Kidney epithelial cell (primary cell): Measurements from ENCODE around the gene LEMD1. TPM values are rescaled to one million over a fixed set of nuclear protein-coding genes. Genes with fewer than 3 reads are reported as not detected.

Source experiments
- DNase-seq: peaks from one replicate; pipeline ENCODE4 v3.0.0-alpha.2; 2010; ENCODE audit warnings: low read depth
- H3K27me3 ChIP-seq: 2 replicates; pipeline ENCODE4 v1.6.0; 2011; ENCODE audit warnings: low read length; ENCODE audit not compliant: control insufficient read depth, insufficient read depth
- H3K36me3 ChIP-seq: 2 replicates; pipeline ENCODE4 v1.5.1; 2011; ENCODE audit warnings: low read length; ENCODE audit not compliant: control insufficient read depth, insufficient read depth
- H3K4me3 ChIP-seq: 2 replicates; pipeline ENCODE4 v1.5.1; 2011; ENCODE audit warnings: low read depth, mild to moderate bottlenecking, control low read depth, low read length
- CTCF ChIP-seq: IDR thresholded peaks from 2 replicates; pipeline ENCODE4 v1.5.1; 2011; ENCODE audit warnings: mild to moderate bottlenecking, moderate library complexity, low read length, control low read depth, inconsistent platforms; ENCODE audit not compliant: insufficient read depth, poor library complexity, severe bottlenecking
- total RNA-seq: library from RNA; depleted of rRNA; stranded (reverse); fragments of >200 nt; gene quantifications from 2 replicates; pipeline ENCODE4 v1.2.3, GENCODE V29; 2015

LEMD1 gene
- total RNA-seq, 1 donor from 2014 or later, result 5.1 TPM

DNA sequence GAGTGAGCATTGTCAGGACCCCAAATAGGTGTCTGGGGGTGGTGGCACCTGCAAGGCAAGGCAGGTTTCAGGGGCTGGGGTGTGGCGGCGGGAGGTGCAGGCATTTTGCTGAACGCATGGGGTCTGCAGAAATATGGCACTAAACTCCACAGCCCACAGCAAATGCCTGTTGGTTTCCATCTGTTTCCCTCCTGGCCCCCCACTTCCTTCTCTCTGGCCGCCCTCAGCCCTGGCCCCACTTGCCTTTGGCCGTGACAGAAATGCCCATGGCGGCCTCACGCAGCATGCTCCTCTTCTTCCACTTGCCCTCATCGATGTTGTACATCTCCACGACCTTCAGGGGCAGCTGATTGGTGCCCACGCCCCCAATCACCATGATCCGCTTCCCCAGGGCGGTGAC lies 78.9 kb downstream of the LEMD1 start:
- no peaks in the 10 kb centered on the region for H3K36me3 ChIP-seq
- DNase-seq, result no peak
- H3K27me3 ChIP-seq, result peaks cover 21% of the 10 kb centered on the region
- H3K4me3 ChIP-seq, result no peak overlapping the region
- TF ChIP-seq CTCF, result no peak

GRCh38 chr1:205340676-205341075 lies 81.2 kb downstream of the LEMD1 start:
- no peak for DNase-seq
- no peak overlapping the region for H3K4me3 ChIP-seq
- no peaks in the 10 kb centered on the region for H3K36me3 ChIP-seq
- no peak for TF ChIP-seq CTCF
- peaks cover 25% of the 10 kb centered on the region for H3K27me3 ChIP-seq

GRCh38 chr1:205339717-205340116 lies 82.1 kb downstream of the LEMD1 start:
- DNase-seq, result no peak
- Histone ChIP-seq H3K4me3 (no peak overlapping the region), H3K27me3 (peaks cover 22% of the 10 kb centered on the region), H3K36me3 (no peaks in the 10 kb centered on the region)
- TF ChIP-seq CTCF, result no peak

DNA sequence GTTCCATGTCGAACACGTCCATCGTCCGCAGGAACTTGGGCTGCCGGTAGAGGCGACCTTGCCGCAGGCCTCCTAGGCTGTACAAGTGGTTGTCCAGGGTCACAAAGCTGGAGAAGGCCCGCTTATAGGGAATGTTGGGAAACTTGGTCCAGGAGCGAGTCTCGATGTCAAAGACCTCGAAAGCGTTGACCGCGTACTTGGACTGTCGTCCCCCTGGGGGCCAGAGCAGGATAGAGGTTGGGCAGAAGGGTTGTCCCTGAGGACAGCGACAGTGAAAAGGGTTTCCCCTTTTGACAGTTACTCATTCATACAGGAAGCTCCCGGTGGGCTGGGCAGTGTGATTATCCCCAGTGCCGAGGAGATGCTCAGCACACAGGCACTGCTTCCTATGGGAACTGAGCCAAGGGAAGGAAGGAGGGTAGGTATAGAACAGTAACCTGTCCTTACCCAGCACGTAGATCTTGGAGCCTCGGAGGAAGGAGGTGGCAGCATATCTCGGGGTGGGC lies 82.6 kb downstream of the LEMD1 start:
- Histone ChIP-seq H3K27me3 (peaks cover 20% of the 10 kb centered on the region), H3K4me3 (no peak overlapping the region), H3K36me3 (no peaks in the 10 kb centered on the region)
- TF ChIP-seq CTCF, result no peak
- DNase-seq, result no peak

DNA sequence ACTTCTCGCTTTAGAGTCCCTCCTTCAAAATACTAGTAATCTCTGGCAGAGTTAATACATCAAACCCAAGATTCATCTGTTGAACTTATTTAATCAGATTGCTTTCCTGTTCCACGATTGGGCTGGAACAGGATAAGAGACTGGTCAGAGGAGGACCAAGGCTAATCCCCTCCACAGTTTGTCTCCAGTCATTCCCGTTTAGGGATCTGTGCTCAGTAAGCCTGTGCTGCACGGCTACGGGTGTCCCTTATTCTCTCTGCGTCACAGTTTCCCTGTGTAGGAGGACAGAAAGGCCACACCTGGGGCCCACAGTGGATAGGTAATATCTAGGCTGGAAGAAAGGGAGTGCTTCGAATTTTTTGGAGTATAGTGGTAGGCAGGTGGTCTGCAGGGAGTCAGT lies 83.8 kb downstream of the LEMD1 start:
- no peak for DNase-seq
- H3K4me3 ChIP-seq, result no peak overlapping the region
- no peaks in the 10 kb centered on the region for H3K36me3 ChIP-seq
- H3K27me3 ChIP-seq, result peaks cover 8% of the 10 kb centered on the region
- TF ChIP-seq CTCF, result no peak

DNA sequence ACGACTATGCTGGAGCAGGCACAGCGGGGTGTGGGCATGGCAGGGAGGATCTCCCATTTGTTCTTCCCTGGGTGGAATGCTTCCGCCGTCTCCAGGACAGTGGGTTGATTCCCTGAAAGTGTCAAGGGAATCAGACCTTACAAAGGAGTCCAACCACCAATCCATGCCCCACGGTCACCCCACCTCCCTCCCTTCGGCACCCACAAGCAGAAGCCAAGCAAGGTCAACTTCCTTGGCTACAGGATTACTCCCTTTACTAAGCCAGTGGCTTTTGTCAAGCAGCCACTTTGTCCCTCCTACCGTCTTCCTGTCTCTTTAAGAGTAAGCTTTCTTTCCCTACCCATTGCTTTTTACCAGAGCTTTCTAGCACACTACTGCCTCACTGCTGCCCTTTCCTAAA lies 84.4 kb downstream of the LEMD1 start:
- H3K4me3 ChIP-seq, result no peak overlapping the region
- no peak for DNase-seq
- H3K27me3 ChIP-seq, result peaks cover 3% of the 10 kb centered on the region
- no peaks in the 10 kb centered on the region for H3K36me3 ChIP-seq
- no peak for TF ChIP-seq CTCF
